ENCODE measurements around the gene HCK. TPM values are rescaled to one million over a fixed set of nuclear protein-coding genes. Genes with fewer than 3 reads are reported as not detected.

HCK gene
- total RNA-seq, 2 experiments from 2014 or later = 0.67 to 1.0 TPM

DNA sequence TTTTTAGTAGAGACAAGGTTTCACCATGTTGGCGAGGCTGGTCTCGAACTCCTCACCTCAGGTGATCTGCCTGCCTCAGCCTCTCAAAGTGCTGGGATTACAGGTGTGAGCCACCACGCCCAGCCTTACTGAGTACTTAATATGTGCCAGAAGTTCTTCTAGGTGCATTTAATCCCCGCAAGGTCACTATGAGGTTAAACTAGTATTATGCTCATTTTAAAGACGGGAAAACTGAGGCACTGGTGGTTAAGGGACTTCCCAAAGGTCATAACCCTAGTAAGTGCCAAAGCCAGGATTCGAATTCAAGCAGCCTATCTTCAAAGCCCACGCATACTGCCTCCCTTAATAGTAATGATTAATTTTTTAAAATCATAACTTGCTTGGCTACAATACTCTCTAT lies 42.5 kb upstream of the HCK start:
- ATAC-seq (ENCODE audit: poor library complexity) (no peak), DNase-seq (no peak)
- H3K36me3 ChIP-seq (ENCODE audit: insufficient read depth, low read length) = no peaks in the 10 kb centered on the region
- no peak overlapping the region for H3K27ac ChIP-seq (ENCODE audit: low read depth in 1 of 2, low read length in 2 of 2)
- CTCF ChIA-PET = no interaction called here
- H3K4me3 Mint-ChIP-seq = no peak overlapping the region
- no peaks in the 10 kb centered on the region for H3K9me3 ChIP-seq (ENCODE audit: control insufficient read depth in 1 of 2, insufficient read depth in 1 of 2, low read length in 2 of 2)
- H3K27me3 Mint-ChIP-seq = peaks cover 25% of the 10 kb centered on the region
- H3K27me3 ChIP-seq (ENCODE audit: control insufficient read depth in 1 of 2, insufficient read depth in 2 of 2, low read length in 2 of 2) = peaks cover 0 to 6% of the 10 kb centered on the region in 2 experiments
- no peaks in the 10 kb centered on the region for H3K4me1 Mint-ChIP-seq (ENCODE audit: low read depth)
- H3K4me3 ChIP-seq (ENCODE audit: low read length) = no peak overlapping the region
- no peaks in the 10 kb centered on the region for H3K36me3 Mint-ChIP-seq (ENCODE audit: low read depth)
- intact Hi-C loops (cut with DNase I, micrococcal nuclease) = no loop called here
- POLR2A ChIA-PET = no interaction called here
- H3K27ac Mint-ChIP-seq = no peak overlapping the region
- no peaks in the 10 kb centered on the region for H3K4me1 ChIP-seq (ENCODE audit: insufficient read depth, low read length)
- TF ChIP-seq, protein P1, sequence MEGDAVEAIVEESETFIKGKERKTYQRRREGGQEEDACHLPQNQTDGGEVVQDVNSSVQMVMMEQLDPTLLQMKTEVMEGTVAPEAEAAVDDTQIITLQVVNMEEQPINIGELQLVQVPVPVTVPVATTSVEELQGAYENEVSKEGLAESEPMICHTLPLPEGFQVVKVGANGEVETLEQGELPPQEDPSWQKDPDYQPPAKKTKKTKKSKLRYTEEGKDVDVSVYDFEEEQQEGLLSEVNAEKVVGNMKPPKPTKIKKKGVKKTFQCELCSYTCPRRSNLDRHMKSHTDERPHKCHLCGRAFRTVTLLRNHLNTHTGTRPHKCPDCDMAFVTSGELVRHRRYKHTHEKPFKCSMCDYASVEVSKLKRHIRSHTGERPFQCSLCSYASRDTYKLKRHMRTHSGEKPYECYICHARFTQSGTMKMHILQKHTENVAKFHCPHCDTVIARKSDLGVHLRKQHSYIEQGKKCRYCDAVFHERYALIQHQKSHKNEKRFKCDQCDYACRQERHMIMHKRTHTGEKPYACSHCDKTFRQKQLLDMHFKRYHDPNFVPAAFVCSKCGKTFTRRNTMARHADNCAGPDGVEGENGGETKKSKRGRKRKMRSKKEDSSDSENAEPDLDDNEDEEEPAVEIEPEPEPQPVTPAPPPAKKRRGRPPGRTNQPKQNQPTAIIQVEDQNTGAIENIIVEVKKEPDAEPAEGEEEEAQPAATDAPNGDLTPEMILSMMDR (IDR thresholded peaks at IDR 0.05) = no peak
- H3K9me3 Mint-ChIP-seq = no peaks in the 10 kb centered on the region

DNA sequence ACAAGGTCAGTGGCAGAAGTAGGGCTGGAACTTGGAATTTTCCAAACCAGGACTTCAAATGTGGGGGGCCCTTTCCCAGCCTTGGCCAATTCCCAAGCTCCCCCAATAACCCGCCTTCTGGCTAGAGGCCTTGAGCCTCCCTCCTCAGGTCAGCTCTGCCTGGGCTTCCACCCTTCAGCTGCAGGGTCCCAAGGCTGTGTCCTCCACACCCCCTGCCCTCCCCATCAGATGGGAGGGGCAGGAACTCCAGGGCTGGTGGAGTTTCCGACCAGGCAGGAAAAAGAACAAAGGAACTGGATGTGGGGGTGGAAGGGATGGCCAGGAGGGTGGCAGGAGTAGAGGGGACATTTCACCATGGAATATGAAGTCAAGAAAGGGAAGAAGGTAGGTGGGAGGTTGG lies 41.9 kb upstream of the HCK start, which contains the start of gene CCM2L:
Gene CCM2L (plus strand): TSS at position 338 of the 400 bp plus-strand sequence. CDS start 17 bp downstream, at position 355.
- Histone ChIP-seq H3K4me3 (ENCODE audit: low read length) (no peak within 1 kb of the TSS), H3K27me3 (ENCODE audit: control insufficient read depth in 1 of 2, insufficient read depth in 2 of 2, low read length in 2 of 2) (peaks cover under 1 to 6% of the 10 kb centered on the region in 2 experiments), H3K4me1 (ENCODE audit: insufficient read depth, low read length) (no peaks in the 10 kb centered on the region), H3K9me3 (ENCODE audit: control insufficient read depth in 1 of 2, insufficient read depth in 1 of 2, low read length in 2 of 2) (no peaks in the 10 kb centered on the region), H3K27ac (ENCODE audit: low read depth in 1 of 2, low read length in 2 of 2) (no peak within 1 kb of the TSS), H3K36me3 (ENCODE audit: insufficient read depth, low read length) (no peaks in the 10 kb centered on the region)
- ChIA-PET CTCF (no interaction called here), POLR2A (no interaction called here)
- intact Hi-C loops (cut with DNase I, micrococcal nuclease) = no loop called here
- H3K9me3 Mint-ChIP-seq = no peaks in the 10 kb centered on the region
- no peaks in the 10 kb centered on the region for H3K4me1 Mint-ChIP-seq (ENCODE audit: low read depth)
- H3K27me3 Mint-ChIP-seq = peaks cover 30% of the 10 kb centered on the region
- H3K36me3 Mint-ChIP-seq (ENCODE audit: low read depth) = no peaks in the 10 kb centered on the region
- H3K4me3 Mint-ChIP-seq = no peak within 1 kb of the TSS
- no peak within 1 kb of the TSS for H3K27ac Mint-ChIP-seq
- ATAC-seq (ENCODE audit: poor library complexity) = no peak
- DNase-seq = no peak
- TF ChIP-seq, protein P1 (IDR thresholded peaks at IDR 0.05) = no peak

DNA sequence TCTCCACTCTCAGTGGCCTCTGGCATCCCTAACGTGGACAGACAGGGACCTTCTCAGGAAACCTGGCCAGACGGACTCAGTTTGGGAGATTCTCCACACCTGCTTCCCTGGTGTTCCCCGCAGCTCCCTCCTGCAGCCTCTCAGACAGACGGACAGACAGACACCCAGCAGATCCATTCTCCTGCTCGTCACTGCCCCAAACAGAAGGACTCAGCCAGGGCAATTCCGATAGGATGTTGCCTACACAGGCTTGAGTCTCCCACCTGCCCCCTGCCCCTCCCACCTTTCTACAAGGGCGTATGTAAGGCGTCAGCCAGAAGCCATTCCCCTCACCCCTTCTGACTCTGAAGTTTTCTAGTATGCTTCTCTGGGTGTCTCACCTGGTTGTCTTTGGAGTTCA lies 41.4 kb upstream of the HCK start:
- no peak overlapping the region for H3K27ac Mint-ChIP-seq
- H3K36me3 ChIP-seq (ENCODE audit: insufficient read depth, low read length) = no peaks in the 10 kb centered on the region

More for the DNA sequence above, 41.4 kb upstream of the HCK start:
- Histone ChIP-seq H3K27ac (ENCODE audit: low read depth in 1 of 2, low read length in 2 of 2) (no peak overlapping the region), H3K27me3 (ENCODE audit: control insufficient read depth in 1 of 2, insufficient read depth in 2 of 2, low read length in 2 of 2) (peaks cover 6 to 10% of the 10 kb centered on the region in 2 experiments), H3K4me3 (ENCODE audit: low read length) (no peak overlapping the region), H3K9me3 (ENCODE audit: control insufficient read depth in 1 of 2, insufficient read depth in 1 of 2, low read length in 2 of 2) (no peaks in the 10 kb centered on the region), H3K4me1 (ENCODE audit: insufficient read depth, low read length) (no peaks in the 10 kb centered on the region)
- Mint-ChIP-seq H3K4me3 (no peak overlapping the region), H3K27me3 (peaks cover 36% of the 10 kb centered on the region), H3K9me3 (no peaks in the 10 kb centered on the region), H3K4me1 (ENCODE audit: low read depth) (no peaks in the 10 kb centered on the region), H3K36me3 (ENCODE audit: low read depth) (no peaks in the 10 kb centered on the region)
- CTCF ChIA-PET = no interaction called here
- intact Hi-C loops (cut with DNase I, micrococcal nuclease) = no loop called here
- DNase-seq = no peak
- POLR2A ChIA-PET = no interaction called here
- ATAC-seq (ENCODE audit: poor library complexity) = no peak
- TF ChIP-seq, protein P1 (IDR thresholded peaks at IDR 0.05) = no peak

Data from CD4-positive, alpha-beta T cell (primary cell).